Measurements from ENCODE around the gene CAPZB. TPM values are rescaled to one million over a fixed set of nuclear protein-coding genes. Genes with fewer than 3 reads are reported as not detected.

Gene CAPZB
- total RNA-seq, 1 experiment from 2014 or later = 198 TPM

DNA sequence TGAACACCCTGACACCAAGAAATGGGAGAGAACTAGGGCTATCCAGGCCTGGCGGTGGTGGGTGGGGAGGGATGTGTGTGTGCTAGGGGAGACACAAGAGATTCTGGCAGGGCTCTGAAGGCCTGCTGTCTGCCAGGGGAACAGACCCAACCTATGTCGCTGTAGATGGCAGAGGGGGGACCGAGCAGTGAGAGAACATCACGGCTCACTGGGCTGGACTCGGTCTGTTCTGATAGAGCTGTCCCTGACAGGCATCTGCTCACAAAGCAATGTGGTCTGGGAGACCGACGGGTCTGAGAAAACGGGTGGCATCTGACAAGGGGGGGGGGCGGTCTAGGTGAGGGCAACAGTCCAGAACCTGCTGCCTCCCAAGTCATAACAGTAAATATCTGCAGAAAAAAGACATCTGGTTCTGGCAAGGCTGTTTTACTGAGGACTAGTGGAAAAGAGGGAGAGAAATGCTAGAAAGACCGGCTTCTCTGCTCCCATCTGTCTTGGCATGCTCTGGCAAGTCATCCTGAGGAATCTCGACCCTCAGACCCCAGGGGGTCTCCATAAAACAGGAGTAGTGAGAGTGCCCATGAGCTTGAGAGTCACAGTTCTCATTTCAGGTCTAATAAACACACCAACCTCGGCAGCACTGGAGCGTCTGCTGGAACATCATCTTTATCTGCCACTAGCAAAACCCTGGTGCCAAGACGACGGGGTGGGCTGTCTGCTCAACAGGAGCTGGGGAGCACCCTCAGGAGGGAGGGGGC is 136.7 kb downstream of the CAPZB start:
- H3K9me3 Mint-ChIP-seq (ENCODE audit: low read depth, unreplicated experiment) = no peaks in the 10 kb centered on the region
- CTCF ChIA-PET = interaction anchor here (0.7 kb wide), 1 partner anchor 315 kb away, joined by 3 read pairs; no protein-coding TSS in a partner anchor
- no peaks in the 10 kb centered on the region for H3K4me1 Mint-ChIP-seq (ENCODE audit: low read depth, unreplicated experiment)
- no peaks in the 10 kb centered on the region for H3K27me3 Mint-ChIP-seq (ENCODE audit: unreplicated experiment)
- H3K4me3 Mint-ChIP-seq (ENCODE audit: low read depth, unreplicated experiment) = no peak overlapping the region
- no peak overlapping the region for H3K27ac Mint-ChIP-seq (ENCODE audit: unreplicated experiment)
- TF ChIP-seq, protein P1, sequence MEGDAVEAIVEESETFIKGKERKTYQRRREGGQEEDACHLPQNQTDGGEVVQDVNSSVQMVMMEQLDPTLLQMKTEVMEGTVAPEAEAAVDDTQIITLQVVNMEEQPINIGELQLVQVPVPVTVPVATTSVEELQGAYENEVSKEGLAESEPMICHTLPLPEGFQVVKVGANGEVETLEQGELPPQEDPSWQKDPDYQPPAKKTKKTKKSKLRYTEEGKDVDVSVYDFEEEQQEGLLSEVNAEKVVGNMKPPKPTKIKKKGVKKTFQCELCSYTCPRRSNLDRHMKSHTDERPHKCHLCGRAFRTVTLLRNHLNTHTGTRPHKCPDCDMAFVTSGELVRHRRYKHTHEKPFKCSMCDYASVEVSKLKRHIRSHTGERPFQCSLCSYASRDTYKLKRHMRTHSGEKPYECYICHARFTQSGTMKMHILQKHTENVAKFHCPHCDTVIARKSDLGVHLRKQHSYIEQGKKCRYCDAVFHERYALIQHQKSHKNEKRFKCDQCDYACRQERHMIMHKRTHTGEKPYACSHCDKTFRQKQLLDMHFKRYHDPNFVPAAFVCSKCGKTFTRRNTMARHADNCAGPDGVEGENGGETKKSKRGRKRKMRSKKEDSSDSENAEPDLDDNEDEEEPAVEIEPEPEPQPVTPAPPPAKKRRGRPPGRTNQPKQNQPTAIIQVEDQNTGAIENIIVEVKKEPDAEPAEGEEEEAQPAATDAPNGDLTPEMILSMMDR (IDR thresholded peaks at IDR 0.05; ENCODE audit: unreplicated experiment) = no peak
- peaks cover 13% of the 10 kb centered on the region for H3K36me3 Mint-ChIP-seq (ENCODE audit: insufficient read depth, unreplicated experiment)
- no peak for DNase-seq
- intact Hi-C loops (cut with micrococcal nuclease; ENCODE audit: unreplicated experiment) = no loop called here
- no TSS peak for BruUV-seq (replicated peaks)

DNA sequence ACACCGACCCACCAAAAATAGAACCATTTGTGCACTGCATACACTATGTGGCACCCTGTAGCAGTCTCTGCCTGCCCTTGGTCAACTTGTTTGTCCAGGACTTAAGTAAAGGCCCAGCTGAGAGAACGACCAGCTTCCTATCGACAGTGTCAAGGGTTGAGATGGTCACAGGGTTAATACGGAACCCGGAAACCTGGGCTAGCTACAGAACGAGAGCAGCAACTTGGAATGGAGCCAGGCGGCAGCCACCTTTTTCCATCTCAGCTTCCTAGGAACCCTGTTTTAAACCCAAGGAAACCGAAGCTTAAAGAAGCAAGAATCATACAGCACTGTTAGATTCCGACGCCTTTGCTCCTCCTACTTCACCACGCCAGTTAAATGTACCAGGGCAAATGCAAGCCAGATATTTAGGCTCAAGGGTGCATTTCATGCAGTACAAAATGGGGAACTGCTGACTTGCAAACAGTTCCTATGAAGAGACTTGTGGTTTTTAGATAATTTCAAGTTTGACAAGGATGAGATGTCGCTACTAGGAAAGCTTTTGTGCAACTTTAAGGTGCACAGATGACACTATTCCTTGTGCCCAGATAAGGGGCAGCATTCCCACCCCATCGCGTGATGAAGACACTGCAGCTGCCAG is 137.7 kb downstream of the CAPZB start:
- CTCF ChIA-PET = interaction anchor here (0.5 kb wide), 1 partner anchor 309 kb away, joined by 5 read pairs; no protein-coding TSS in a partner anchor
- TF ChIP-seq, protein P1 (IDR thresholded peaks at IDR 0.05; ENCODE audit: unreplicated experiment) = no peak
- Mint-ChIP-seq H3K4me1 (ENCODE audit: low read depth, unreplicated experiment) (no peaks in the 10 kb centered on the region), H3K36me3 (ENCODE audit: insufficient read depth, unreplicated experiment) (peaks cover 15% of the 10 kb centered on the region), H3K4me3 (ENCODE audit: low read depth, unreplicated experiment) (no peak overlapping the region), H3K27ac (ENCODE audit: unreplicated experiment) (no peak overlapping the region), H3K9me3 (ENCODE audit: low read depth, unreplicated experiment) (no peaks in the 10 kb centered on the region), H3K27me3 (ENCODE audit: unreplicated experiment) (no peaks in the 10 kb centered on the region)
- intact Hi-C loops (cut with micrococcal nuclease; ENCODE audit: unreplicated experiment) = no loop called here
- DNase-seq = no peak
- no TSS peak for BruUV-seq (replicated peaks)

DNA sequence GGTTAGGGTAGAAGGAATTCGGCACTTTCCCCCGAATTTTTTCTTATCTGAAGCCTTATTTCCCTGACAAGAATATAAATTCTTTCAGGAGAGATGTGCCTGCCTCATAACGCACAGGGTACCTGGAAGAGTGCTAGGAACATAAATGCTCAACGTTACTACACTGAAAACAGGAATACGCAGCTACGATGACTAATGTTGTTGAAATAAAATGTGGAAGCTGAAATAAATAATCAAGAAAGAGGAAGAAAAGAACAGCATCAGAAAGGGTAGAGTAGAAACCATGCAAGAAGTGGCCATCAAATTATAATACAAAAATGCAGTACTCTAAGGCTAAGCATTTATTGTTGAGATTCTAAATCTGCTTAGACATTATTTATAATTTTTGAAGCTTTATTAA is 139.3 kb downstream of the CAPZB start:
- CTCF ChIA-PET = interaction anchor here (0.7 kb wide), 1 partner anchor 297 kb away, joined by 4 read pairs; no protein-coding TSS in a partner anchor
- TF ChIP-seq, protein P1 (IDR thresholded peaks at IDR 0.05; ENCODE audit: unreplicated experiment) = no peak
- peaks cover 24% of the 10 kb centered on the region for H3K36me3 Mint-ChIP-seq (ENCODE audit: insufficient read depth, unreplicated experiment)
- intact Hi-C loops (cut with micrococcal nuclease; ENCODE audit: unreplicated experiment) = no loop called here
- H3K9me3 Mint-ChIP-seq (ENCODE audit: low read depth, unreplicated experiment) = no peaks in the 10 kb centered on the region
- no peak overlapping the region for H3K4me3 Mint-ChIP-seq (ENCODE audit: low read depth, unreplicated experiment)
- DNase-seq = no peak
- no peaks in the 10 kb centered on the region for H3K27me3 Mint-ChIP-seq (ENCODE audit: unreplicated experiment)
- no TSS peak for BruUV-seq (replicated peaks)
- H3K4me1 Mint-ChIP-seq (ENCODE audit: low read depth, unreplicated experiment) = no peaks in the 10 kb centered on the region
- H3K27ac Mint-ChIP-seq (ENCODE audit: unreplicated experiment) = no peak overlapping the region

DNA sequence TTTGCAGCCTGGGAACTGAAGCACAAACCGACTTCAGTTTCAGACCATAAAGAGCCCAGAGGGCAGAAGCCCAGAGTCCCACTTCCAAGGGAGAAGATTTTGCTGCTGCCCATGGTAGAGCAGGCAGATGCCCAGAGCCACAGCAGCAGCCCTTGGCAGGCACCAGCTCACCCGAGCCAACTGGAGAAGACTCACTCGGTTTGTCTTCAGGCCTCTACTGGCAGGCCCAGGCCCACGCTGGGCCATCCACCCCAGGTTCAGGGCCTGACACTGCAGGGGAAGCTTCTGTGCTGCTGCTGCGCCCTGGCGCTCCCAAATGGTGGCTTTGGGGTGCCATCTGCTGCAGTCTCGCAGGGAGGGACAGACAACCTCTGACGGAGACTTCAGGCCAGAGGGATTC is 139.9 kb downstream of the CAPZB start:
- Mint-ChIP-seq H3K36me3 (ENCODE audit: insufficient read depth, unreplicated experiment) (peaks cover 30% of the 10 kb centered on the region), H3K4me3 (ENCODE audit: low read depth, unreplicated experiment) (no peak overlapping the region), H3K9me3 (ENCODE audit: low read depth, unreplicated experiment) (no peaks in the 10 kb centered on the region), H3K4me1 (ENCODE audit: low read depth, unreplicated experiment) (no peaks in the 10 kb centered on the region), H3K27ac (ENCODE audit: unreplicated experiment) (no peak overlapping the region), H3K27me3 (ENCODE audit: unreplicated experiment) (no peaks in the 10 kb centered on the region)
- intact Hi-C loops (cut with micrococcal nuclease; ENCODE audit: unreplicated experiment) = no loop called here
- TF ChIP-seq, protein P1 (IDR thresholded peaks at IDR 0.05; ENCODE audit: unreplicated experiment) = no peak
- no peak for DNase-seq
- BruUV-seq (replicated peaks) = no TSS peak
- CTCF ChIA-PET = no interaction called here
